CD1c-positive myeloid dendritic cell (primary cell): ENCODE results near the gene OBP2A.
"Not testable (repeated sequence)": the region's sequence is repeated elsewhere in the genome, so short reads cannot be mapped to it uniquely, and the experiment has no call there.

ENCODE experiments used
- DNase-seq: peaks from one replicate; pipeline ENCODE4 v3.0.0-alpha.2; 2016; ENCODE audit errors: extremely low spot score

The OBP2A gene

DNA sequence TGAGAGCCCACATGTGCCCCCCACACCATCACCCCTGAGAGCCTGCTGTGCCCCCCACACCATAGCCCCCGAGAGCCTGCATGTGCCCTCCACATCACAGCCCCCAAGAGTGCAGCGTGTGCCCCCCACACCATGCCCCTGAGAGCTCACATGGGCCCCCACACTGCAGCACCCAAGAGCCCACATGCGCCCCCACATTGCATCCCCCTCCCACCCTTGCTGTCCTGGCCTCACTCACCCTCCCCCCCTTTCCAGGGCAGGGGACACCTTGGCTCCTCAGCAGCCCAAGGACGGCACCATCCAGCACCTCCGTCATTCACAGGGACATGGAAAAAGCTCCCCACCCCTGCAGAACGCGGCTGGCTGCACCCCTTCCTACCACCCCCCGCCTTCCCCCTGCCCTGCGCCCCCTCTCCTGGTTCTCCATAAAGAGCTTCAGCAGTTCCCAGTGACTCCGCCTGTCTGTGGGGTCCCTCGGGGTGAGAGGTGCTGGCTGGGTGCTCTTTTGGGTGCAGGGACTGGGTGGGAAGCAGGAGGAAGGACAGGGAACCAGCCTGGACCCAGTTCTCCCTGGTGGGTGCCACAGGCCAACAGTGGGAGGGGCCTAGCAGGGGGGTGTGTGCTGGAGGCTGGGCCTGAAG, 19.7 kb upstream of the OBP2A start:
- DNase-seq: no peak

DNA sequence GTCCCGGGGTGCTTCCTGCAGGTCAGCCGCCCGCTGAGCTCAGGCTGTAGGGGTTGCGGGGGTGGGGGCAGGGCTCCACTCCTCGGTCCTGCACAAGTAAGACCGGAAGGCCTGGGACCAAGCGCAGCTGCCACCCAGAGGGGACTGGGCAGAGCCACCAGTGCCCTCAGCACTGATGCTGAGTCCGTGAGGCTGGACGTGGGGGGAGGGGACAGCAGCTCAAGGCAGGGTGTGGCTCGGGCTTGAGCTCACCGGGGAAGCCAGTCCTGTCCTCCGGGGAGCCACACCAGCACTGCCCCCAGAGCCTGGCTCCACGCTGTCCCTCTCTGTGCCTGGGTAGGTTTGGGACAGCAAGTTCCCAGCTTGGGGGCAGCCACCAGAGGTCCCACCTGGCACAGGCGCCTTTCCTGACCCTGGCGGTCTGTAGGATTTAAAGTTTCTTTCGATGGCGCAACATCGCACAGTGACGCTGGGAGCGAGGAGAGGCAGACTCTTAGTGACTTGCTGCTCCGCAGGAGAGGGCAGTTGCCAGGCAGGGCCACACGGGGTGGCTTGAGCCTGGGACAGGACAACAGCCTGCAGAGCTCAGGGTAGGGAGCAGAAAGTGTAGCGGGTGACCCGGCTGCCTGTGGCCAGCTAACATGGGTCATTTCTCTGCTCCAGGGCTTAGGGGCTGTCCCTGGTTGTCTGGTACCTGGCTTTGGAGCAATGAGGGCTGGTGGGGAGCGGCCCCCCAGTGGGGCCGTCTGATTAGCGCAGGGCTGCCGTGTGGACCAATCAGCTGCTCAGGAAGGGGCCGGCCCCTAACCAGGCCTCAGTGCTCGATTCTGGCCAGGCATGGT, 19.0 kb upstream of the OBP2A start:
- DNase-seq: no peak

DNA sequence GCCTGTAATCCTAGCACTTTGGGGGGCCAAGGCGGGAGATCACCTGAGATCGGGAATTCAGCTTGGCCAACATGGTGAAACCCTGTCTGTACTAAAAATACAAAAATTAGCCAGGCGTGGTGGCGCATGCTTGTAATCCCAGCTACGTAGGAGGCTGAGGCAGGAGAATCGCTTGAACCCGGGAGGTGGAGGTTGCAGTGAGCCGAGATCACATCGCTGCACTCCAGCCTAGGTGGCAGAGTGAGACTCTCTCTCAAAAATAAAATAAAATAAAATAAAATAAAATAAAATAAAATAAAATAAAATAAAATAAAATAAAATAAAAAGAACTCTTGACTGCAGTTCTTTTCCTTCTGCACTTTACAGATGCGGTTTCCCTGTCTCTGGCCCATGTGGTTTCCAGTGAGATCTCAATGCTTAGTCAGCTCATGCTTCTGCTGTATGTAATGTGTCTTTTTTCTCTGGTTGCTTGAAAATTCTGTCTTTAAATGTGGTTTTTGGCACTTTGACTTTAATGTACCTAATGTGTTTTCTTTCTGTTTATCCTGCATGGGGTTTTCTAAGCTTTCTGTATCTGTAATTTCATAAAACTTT, 17.0 kb upstream of the OBP2A start:
- not testable (repeated sequence) for DNase-seq

DNA sequence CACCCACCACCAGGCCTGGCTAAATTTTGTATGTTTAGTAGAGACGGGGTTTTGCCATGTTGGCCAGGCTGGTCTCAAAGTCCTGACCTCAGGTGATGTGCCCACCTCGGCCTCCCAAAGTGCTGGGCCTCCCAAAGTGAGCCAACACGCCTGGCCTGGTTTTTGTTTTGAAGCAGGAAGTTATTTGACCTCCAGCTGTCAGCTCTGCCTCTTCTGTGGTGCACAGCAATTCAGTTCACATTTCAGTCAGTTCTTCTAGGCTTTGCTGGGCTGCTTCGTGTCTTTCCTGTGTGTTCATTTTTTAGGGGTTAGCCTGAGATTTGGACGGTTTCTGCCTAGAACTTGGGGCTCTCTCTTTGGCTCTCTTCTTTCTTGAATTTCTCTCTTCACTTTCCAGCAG, 15.8 kb upstream of the OBP2A start:
- DNase-seq: no peak

DNA sequence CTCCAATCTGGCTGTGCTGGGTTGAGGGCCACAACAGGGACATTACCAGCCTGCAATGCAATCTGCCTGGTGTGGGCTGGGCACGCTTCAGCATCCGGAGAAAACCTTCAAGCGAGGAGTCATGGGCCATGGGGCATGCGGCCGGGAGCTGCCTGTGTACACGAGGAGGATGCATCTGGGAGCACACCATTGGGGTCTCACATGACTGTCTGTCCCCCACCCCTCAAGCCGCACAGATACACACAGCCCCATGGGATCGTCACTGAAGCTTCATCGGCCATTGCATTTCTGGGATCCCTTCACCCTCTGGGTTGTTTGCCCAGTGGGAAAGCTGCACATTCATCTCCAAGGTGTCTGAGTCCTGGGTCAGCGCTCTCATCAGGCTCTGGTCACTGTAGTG, 14.8 kb upstream of the OBP2A start:
- DNase-seq: no peak

DNA sequence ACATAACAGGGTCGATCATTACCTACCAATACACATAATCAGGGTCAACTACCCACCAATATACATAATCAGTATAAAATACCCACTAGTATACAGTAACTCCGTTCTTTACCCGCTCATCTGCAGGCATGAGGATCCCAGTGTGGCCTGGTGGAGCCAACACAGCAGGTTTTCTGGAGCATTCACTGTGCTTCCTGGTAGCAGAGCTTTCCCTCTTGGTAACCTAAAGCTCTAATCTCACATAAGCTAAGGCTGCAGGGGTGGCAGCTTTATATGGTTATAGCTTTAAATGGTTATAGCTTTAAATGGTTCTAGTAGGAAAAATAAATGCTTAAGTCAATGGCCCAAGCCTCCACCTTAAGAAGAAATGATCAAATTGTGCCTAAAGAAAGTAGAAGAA, 12.8 kb upstream of the OBP2A start:
- DNase-seq: no peak

DNA sequence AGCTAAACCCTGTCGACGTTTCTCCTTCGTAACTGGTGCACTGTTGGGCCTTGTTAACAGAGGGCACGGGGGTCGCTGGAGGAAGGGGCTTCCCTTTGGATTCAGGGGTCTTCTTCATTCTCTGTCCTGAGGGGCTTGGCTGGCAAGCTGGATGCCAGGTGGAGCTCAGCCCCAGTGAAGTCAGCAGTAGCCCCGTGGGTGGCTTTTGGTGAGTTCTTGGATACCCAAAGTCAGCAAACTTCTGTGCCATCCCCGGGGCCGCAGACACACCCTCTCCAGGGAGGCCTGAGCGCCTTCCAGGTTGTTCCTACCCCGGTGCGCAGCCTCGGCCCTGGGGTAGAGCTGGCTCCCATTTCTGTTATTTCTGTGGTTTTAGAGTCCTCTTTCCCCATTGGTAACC, 12.3 kb upstream of the OBP2A start:
- DNase-seq: no peak

DNA sequence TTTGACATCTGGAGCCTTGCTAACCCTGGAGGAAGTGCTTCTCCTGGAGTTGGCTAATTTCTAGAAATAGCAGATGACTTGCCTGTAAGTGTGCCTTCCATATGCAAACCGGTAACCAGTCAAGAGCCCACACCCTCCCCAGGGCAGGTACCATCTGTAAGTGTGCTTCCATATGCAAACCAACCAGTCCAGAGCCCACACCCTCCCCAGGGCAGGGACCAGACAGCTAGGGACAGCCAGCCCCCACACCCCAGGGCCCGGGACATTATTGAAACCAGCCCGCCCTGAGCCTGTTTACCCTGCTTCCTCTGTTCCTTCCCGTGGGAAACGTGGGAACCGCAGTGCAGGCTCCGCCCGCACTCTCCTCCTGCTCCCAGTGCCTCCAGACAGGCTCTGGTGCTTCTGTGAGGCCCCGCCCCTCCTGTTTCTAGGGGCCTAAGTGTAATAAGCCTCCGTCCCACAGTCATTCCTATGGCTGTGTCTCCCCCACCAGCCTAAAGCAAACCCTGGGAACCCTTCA, 11.7 kb upstream of the OBP2A start:
- not testable (repeated sequence) for DNase-seq

DNA sequence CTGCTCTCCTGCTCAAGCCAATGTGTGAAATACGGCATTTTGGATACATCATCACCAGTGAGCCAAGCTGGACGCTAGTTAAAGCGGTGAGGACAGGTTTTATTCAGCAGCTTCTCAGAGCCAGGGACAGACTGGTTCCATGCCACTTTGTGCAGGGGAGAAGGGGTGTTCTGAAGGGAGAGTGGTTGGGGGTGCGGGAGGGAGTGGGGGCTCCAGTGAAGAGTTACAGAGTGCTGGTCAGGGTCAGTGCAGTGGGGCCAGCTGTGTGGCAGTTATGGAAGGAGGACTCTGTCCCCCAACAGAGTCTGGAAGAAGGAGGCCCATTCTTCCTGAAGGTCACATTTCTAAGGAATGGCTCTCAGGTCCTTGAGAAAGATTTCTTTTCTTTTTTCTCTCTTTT, 11.1 kb upstream of the OBP2A start:
- not testable (repeated sequence) for DNase-seq

DNA sequence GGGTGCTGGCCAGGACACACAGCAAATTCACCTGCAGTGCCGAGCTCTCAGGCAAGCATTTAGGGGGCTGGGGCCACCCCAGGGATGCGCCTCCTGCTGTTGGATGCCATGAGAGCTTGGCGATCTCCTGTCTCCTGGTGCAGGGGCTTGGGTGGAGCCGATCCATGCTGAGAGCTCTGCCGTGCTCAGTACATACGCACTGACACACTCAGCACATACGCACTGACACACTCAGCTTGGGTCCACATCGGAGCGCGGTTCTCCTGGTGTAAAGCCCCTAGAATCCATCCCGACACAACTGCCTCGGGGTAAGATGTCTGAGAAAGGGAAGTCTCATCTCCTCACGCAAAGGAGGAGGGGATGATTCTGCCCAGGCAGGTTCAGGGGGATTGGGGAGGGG, 10.3 kb upstream of the OBP2A start:
- DNase-seq: not testable (repeated sequence)

DNA sequence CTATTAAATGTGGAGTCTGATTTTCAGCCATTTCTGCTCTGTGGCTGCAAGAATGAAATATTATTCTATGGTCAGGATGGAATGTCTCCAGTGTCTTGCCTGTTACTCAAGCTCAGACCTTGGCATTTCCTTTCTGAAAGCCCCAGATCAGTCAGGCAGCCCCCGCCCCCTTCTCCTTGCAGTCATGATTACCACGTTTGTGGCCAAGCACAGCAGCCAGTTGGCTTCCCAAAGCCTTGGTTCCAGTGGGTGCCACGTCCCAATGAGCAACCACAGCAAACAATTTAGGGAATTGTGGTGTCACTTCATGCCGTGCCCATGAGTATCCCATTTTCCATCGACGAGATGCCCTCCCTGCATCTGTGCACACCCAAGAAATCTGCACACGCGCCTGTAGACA, 9.7 kb upstream of the OBP2A start:
- no peak for DNase-seq

DNA sequence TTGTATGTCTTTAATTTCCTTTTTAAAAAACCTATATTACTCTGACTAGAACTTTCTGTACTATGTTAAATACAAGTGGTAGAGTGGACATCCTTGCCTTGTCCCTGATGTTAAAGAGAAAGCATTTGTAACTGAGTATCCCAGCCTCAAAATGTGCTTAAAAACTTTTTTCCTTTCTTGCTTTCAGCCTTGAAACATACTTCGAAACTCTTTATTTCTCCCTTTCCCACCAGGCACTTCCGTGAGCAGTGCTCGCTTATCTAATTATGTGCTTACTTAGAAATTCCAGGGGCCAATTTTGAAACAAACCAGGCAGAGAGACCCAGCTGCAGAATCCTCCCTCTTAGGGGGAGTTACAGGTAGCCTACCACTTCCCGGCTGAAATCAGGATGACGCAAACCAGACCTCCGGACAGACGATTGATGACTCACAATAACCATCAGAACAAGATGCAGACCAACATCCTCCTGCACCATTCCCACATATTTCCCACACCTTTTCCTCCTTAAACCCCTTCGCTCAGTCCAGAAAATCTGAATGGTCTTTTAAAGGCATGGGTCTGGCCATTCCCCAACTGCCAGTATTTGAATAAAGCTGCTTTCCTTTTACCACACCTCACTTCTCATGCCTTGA, 2.5 kb upstream of the OBP2A start:
- not testable (repeated sequence) for DNase-seq

DNA sequence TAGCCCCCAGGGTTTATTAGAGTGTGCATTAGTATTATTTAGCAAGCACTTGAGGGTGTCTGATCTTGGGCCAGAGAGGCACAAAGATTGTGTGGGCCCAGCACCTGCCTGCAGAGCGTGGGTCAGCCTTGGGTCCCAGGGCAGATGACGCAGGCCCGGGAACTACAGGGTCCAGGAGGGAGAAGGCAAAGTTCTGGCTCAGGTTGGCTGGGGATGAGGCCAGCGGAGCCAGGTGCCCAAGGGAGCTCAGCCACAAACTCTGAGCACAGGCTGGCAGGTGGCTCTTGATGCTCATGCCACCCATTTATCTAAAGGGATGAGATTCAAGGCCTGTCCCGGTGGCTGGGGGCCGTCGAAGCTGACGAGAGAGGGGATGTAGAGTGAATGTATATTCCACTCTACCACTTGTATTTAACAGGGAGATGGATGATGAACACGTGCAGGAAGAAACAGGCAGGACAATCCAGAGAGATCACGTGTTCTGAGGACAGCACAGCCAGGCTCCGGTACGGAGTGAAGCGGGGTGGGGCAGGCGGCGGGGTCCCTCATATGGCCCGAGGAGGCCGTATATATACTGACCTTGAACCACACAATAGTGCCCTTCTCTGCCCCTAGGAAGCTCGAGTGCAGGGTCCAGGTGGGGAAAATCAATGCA, 818 bp upstream of the OBP2A start:
- no peak for DNase-seq

DNA sequence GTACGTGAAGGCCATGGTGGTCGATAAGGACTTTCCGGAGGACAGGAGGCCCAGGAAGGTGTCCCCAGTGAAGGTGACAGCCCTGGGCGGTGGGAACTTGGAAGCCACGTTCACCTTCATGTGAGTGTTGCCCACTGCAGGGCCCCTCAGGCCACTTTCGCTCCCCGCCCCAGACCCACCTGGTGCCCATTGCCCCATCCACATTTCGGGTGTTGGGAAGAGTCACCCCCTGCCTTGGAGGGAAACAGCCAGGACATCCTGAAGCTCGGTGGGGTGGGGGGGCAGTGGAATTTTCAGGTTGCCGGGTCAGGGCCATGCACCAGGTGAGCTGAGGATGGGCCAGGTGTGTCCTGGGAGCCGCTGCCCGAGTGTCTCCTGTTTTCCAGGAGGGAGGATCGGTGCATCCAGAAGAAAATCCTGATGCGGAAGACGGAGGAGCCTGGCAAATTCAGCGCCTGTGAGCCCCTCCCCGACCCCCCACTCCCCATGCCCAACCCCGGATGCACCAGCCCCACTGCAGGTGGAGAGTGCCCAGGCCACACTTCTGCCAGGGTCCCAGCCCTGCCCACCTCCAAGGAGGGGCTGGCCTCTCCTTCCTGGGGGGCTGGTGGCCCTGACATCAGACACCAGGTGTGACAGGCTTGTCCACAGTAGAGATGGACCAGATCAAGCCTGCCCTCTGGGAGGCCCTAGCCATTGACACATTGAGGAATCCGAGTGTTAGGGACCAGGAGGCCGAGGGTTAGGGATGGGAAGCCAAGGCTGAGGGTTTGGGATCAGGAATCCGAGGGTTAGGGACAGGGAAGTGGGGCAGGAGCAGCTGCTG, 1.1 kb downstream of the OBP2A start:
- DNase-seq: not testable (repeated sequence)

DNA sequence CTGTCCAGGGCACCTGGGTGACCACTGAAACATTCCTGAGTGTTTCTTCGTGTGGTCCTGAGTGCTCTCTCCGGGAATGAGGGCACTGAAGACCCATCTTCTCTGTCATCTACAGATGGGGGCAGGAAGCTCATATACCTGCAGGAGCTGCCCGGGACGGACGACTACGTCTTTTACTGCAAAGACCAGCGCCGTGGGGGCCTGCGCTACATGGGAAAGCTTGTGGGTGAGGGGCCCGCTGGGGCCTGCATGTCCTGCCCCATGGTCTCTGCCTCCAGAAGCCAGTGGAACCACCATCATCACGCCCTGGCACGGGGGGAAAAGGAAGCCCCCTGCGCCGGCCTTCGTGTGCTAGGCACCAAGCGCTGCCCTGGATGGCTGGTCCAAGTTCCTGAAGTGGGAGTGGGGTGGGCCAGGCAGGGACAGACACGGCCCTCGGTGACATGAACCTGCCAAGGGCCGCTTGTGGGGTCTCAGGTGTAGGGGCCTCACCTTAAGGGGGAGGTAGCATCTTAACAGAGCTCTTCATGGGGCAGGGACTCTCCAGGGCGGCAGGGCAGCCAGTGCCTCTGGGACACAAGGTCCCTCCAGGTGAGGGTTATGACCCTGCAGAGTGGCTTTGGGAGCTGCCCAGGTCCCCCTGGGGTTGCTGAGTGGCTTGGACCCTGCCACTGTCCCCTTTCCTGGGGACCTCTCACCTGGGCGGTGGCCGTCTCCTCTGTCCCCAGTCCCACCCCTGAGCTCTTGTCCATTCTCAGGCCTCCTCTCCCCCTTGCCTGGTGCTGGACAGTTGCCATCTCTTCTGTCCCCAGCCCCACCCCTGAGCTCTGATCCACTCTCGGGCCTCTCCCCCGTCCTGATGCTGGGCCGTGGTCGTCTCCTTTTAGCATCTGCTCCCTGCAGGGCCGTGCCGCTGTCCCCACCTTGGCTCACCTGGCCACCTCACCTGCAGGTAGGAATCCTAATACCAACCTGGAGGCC, 2.1 kb downstream of the OBP2A start:
- no peak for DNase-seq

DNA sequence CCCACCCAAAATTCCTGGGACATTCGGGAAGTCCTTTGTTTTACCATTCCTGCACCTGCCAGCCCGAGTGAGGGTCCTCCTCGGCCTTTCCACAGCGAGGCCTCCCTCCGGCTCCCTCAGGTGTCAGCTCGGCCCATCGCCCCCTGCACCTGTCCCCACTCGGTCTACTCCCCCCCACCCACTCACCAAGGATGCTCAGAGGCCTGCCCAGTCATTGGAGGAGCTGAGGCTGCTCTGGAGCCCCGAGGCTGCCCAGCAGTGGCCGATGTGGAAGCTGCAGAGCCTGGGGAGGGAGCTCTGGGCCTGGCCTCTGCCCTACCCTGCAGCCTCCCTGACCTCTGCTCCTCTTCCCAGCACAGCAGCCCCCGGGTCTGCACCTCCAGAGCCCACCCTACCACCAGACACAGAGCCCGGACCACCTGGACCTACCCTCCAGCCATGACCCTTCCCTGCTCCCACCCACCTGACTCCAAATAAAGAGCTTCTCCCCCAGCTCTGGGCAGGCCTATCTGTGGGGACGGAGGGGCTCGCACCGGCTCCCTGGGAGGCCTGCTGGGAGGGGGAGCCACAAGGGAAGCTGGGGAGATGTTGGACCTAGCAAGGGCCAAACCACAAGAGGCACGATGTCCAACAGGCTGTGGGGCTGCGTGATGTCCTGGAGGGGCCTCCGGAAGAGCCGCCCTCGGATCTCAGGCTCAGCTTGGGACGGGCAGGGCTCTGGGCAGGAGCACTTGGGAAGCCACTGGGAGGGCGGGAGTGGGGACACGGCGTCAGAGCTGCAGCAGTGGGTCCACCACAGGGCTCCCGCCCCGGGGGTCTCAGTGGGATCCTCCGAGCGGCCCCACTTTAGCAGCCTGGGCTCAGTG, 3.8 kb downstream of the OBP2A start:
- DNase-seq: not testable (repeated sequence)

DNA sequence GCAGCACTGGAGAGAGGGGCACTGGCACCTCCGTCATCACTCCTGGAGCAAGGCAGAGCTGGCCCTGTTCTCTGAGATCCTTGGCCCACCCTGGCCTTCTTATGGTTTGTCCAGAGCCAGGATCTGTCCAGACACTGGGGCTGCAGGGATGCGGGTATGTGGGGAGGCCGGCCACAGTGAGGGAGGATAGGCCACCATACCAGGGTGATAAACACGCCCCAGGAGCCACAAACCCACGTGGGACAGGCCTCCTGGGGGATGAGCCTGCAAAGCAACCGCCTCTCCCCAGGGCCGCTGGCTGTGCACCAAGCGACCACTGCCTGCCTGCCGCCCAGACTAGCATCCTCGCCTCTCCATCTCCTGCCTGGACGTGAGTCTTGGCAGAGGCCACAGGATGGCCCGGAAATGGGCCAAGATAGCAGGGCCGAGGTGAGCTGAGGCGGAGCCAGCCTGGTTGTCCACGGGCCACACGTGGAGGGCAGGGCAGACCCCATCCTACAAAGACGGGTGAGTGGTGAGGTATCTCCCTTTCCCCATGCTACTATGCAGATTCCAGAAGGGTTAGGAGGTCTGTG, 4.5 kb downstream of the OBP2A start:
- no peak for DNase-seq

DNA sequence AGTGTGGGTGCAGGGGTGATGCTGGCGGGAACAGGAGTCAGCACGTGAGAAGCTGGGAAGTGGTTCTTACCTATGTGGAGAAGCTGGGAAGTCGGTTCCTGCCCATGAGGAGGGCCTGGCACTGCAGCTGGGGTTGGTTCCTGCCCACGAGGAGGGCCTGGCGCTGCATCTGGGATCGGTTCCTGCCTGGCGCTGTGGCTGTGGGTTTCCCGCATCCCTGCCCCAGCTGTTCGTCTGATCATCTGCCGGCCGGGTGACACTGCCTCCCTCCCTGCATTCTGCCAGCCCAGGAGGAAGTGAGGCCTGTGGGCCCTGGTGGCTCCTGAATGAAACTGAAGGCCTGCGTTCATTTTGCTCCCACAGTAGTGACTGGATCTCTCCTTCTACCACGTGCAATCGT, 5.1 kb downstream of the OBP2A start:
- DNase-seq: no peak
